Fibroblast of gingiva (primary cell): ENCODE results near the gene DPYSL3.
"Not testable (repeated sequence)": the region's sequence is repeated elsewhere in the genome, so short reads cannot be mapped to it uniquely, and the experiment has no call there.

Experiments
- DNase-seq: peaks from one replicate; pipeline ENCODE4 v3.0.0-alpha.2; 2011; ENCODE audit warnings: low read depth

The DPYSL3 gene

GRCh38 chr5:147509710-147510651 is at the start of gene DPYSL3:
Gene DPYSL3 (minus strand): TSS chr5:147510068. CDS start chr5:147509858, 210 bp downstream.
- peak; percentile 78 for DNase-seq

- peak; percentile 67 for DNase-seq
Observed at GRCh38 chr5:147558826-147559225, 49.0 kb upstream of the DPYSL3 start.

- peak; percentile 15 for DNase-seq
Observed at GRCh38 chr5:147557876-147558745, 48.2 kb upstream of the DPYSL3 start.

- no peak for DNase-seq
Observed at GRCh38 chr5:147555176-147555575, 45.3 kb upstream of the DPYSL3 start.

- DNase-seq = peak; percentile 93
Observed at GRCh38 chr5:147554261-147554817, 44.5 kb upstream of the DPYSL3 start.

GRCh38 chr5:147553817-147554216 is 43.9 kb upstream of the DPYSL3 start:
- not testable (repeated sequence) for DNase-seq

GRCh38 chr5:147552897-147553296 is 43.0 kb upstream of the DPYSL3 start:
- DNase-seq = no peak

- DNase-seq = no peak
Observed at GRCh38 chr5:147551677-147552076, 41.8 kb upstream of the DPYSL3 start.

- DNase-seq = no peak
Observed at GRCh38 chr5:147547730-147548129, 37.9 kb upstream of the DPYSL3 start.

- no peak for DNase-seq
Observed at GRCh38 chr5:147544556-147544955, 34.7 kb upstream of the DPYSL3 start.

- peak; percentile 44 for DNase-seq
Observed at GRCh38 chr5:147539053-147539452, 29.2 kb upstream of the DPYSL3 start.

- DNase-seq = no peak
Observed at GRCh38 chr5:147538236-147538635, 28.4 kb upstream of the DPYSL3 start.

GRCh38 chr5:147534172-147534951 is 24.5 kb upstream of the DPYSL3 start:
- peak; percentile 83 for DNase-seq

- DNase-seq = no peak
Observed at GRCh38 chr5:147532156-147532555, 22.3 kb upstream of the DPYSL3 start.

GRCh38 chr5:147530530-147531389 is 20.9 kb upstream of the DPYSL3 start:
- DNase-seq = peak; percentile 88

GRCh38 chr5:147523069-147523468 is 13.2 kb upstream of the DPYSL3 start:
- no peak for DNase-seq

GRCh38 chr5:147522435-147522834 is 12.6 kb upstream of the DPYSL3 start:
- DNase-seq = no peak

GRCh38 chr5:147520450-147520849 is 10.6 kb upstream of the DPYSL3 start:
- no peak for DNase-seq

GRCh38 chr5:147519380-147519779 is 9.5 kb upstream of the DPYSL3 start:
- no peak for DNase-seq

GRCh38 chr5:147517383-147517782 is 7.5 kb upstream of the DPYSL3 start:
- DNase-seq = no peak

GRCh38 chr5:147515269-147515668 is 5.4 kb upstream of the DPYSL3 start:
- no peak for DNase-seq
